NCI-H1436 treated with DMSO at 0.1 percent for 48 hours (cell line): ENCODE data around the gene MBD3.
"Not testable (repeated sequence)": the region's sequence is repeated elsewhere in the genome, so short reads cannot be mapped to it uniquely, and the experiment has no call there.

ENCODE experiments used
- DNase-seq: peaks from one replicate; lab custom pipeline; 2025; lab: John Stamatoyannopoulos, UW

MBD3 gene

DNA sequence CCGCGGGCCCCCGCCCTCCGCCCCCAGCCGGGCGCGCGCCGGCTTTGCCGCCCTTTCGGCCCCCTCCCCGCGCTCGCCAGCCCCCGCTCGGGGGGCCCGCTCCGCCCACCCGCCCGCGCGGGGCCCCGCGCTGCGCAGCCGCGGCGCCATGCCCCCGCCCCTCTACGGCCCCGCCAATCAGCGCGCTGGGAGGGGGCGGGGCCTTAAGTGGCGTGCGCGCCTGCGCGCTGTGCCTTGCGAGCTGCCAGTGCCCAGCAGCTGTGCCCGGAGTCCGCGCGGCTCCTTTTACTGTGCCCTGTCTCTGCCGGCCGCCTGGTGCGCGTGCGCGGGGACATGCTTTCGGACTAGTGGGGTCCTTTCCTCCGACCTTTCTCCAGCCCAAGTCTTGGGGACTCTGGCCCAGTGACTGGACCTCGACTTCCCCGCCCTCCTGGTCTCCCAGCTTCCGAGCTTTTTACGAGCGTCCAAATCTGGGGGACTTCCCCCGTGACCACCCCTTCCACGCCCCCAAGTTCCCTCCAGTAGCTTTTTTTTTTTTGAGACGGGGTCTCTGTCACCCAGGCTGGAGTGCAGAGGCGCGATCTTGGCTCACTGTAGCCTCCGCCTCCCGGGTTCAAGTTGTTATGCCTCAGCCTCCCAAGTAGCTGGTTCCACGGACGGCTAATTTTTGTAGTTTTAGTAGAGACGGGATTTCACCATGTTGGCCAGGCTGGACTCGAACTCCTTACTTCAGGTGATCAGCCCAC is at the start of gene MBD3:
TSS of gene MBD3 (minus strand) at position 111 of the 746 bp plus-strand sequence. CDS start 234 bp downstream, outside the sequence.
- DNase-seq: peak; percentile 57

GRCh38 chr19:1640893-1641448 is 48.3 kb upstream of the MBD3 start:
- DNase-seq: not testable (repeated sequence)

DNA sequence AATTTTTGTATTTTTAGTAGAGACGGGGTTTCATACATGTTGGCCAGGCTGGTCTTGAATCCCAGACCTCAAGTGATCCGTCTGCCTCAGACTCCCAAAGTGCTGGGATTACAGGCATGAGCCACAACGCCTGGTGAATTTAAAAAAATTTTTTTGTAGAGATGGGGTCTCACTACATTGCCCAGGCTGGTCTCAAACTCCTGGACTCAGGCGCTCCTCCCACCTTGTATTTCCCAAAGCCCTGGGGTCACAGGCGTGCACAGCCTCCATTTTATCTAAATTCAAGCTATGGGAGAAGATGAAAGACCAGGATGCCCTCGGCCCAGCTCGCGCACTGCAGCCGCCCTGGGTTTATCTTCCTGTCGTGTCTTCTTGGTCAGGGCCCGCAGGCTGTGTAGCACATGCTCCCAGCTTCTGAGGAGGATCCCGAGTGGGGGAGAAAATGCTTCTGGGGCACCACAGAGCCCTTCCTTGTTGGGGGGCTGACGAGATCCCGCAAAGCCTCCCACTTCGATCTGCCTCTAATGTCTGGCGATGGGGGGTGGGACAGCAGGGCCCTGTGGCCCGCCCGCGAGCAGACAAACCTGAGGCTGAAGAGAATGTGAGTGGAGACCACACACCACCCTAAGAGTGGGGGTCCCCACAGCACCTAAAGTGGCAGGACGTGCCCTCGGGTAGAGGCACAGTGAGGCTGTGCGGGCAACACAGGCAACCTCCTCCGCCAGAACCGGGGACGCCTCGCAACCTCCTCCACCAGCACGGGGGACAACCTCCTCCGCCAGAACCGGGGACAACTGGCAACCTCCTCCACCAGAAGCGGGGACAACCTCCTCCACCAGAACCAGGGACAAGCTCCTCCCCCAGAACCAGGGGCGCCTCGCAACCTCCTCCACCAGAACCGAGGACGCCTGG is 43.9 kb upstream of the MBD3 start:
- DNase-seq: no peak

DNA sequence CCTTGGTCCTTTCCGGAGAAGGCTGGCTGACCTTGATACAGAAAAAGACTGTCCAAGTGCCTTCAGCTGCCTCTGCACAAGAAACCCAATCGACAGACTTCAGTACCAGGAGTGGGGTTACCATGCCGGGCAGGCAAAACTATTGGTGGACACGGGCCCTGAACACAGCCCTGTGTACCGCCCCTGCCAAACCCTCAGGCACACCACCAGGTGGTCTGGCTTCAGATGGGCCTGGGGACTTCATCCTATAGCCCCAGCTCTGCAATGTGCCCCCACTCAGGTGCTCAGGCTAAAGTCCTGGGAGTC is 42.2 kb upstream of the MBD3 start:
- DNase-seq: no peak

DNA sequence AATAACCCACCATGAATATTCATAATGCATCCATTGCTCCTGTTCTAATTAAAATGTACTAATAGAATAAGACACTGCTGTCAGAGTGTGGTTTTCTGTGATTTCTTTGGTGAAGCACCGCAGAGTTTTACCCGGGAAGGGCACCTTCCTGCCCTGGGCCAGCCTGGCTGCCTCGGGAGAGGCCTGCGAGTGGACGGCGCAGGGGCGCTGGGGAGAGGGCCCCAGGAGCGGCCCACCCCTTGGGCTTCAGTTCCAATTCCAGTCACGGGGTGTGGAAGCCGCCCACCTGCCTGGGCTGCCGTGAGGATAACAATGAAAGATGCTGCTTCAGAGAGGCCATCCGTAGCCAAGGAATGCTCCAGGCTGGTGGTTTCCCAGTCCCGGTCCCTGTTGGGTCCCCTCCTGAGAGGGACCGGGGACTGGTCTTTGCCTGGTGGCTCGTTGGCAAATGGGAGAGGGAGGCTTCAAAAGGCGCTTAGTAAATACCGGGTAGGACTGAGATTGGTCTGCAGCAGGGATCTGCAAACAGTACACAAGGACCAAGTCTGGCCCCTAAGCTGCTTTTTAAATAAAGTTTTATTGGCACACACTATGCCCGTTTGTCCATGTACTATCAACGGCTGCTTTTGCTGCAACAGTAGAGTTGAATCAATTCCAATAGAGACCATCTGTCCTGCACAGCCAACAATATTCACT is 41.7 kb upstream of the MBD3 start:
- no peak for DNase-seq

GRCh38 chr19:1633269-1633826 is 40.7 kb upstream of the MBD3 start:
- no peak for DNase-seq

DNA sequence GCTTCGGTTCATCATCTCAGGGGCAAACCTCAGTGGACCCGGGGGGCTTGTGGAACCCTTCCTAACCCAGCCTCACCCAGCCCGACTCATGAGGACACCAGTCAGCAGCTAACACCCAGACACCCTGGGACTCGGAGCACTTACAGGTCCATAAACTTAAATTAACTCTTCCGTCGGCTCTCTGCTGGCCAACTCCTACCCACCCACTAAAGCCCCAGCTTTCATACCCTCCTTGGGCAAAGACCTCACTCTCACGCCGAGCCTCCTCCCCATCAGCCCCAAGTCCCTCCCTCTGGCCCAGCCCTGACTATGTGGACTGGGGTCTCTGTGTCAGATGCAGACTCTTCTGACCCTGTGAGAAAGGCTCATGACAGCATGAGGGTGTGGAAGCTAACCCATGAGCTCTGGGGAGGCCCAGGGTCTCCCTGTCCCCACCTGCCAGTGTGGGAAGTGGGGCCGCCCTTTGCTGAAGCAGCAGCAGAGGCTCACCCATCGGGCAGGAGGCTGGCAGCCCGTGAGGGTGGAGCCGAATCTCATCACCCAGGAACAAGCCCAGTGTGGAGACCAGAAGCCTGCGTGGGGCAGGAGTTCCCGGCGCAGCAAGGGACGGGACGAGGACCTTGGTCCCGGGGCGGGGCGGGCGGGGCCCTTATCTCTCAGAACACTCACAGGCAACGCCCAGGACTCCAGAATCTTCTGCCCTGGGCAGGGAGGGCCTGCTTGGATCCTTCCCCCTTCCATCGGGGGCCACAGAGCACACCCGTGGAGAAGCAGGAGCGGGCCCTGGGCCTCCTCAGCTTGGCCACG is 40.0 kb upstream of the MBD3 start:
- DNase-seq: no peak

GRCh38 chr19:1631557-1632100 is 39.0 kb upstream of the MBD3 start:
- DNase-seq: no peak

DNA sequence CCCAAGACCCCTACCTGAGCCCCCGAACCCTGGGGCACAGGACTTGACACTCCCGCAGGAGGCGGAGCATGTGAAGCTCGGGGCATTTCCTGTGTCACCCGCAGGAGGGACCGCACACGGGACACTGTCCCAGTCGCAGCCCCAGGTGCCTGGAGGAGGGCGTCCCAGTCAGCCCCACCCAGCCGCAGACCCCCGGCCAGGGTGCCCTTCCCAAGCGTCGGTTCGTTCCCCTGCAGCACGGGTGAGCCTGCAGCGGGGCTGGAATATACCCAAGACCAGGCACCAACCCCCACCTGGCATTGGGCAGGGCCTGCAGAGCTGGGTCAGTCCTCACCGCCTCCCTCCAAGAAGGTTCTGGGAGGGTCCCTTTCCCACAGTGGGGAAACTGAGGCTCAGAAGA is 38.1 kb upstream of the MBD3 start:
- DNase-seq: no peak

GRCh38 chr19:1630012-1630411 is 37.3 kb upstream of the MBD3 start:
- no peak for DNase-seq

DNA sequence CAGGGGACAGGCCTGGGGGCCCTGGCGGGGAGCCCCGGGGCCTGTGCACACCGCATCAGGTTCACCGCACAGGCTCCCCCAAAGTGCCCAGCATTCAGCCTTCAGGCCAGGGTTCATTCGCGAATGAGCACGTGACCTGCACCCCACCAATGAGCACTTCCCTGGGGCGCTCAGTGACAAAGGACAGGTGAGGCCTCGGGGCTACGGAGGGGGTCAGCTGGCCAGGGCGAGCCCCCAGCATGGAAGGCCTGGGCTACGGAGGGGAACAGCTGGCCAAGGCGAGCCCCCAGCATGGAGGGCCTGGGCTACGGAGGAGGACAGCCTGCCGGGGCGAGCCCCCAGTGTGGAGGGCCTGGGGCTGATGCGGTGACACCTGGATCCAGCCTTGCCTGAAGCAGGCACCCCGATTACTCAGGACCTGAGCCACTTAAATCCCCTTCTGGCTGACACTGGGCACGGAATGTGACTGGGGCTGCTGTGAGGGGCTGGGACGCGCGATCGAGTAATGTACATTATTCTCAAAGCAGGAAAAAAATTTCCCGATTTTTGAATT is 36.7 kb upstream of the MBD3 start:
- no peak for DNase-seq

DNA sequence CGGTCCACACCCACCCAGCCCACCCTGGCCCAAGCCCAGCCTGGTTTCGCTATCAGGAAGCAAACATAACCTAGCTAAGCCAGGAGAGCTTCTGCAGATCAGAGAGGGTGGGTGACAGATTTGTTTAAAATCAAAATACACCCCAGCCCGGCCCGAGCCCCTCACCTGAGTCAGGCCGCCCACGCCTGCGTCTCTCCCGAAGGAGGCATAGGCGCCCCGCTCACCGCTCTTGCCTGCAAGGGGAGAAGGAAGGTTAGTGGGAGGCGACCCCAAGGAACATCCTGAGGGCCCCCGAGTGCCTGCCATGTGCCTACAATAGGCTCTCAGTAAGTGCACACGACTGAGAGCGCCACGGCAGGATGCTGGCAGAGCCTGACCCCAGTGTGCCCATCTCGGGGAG is 34.5 kb upstream of the MBD3 start:
- no peak for DNase-seq

DNA sequence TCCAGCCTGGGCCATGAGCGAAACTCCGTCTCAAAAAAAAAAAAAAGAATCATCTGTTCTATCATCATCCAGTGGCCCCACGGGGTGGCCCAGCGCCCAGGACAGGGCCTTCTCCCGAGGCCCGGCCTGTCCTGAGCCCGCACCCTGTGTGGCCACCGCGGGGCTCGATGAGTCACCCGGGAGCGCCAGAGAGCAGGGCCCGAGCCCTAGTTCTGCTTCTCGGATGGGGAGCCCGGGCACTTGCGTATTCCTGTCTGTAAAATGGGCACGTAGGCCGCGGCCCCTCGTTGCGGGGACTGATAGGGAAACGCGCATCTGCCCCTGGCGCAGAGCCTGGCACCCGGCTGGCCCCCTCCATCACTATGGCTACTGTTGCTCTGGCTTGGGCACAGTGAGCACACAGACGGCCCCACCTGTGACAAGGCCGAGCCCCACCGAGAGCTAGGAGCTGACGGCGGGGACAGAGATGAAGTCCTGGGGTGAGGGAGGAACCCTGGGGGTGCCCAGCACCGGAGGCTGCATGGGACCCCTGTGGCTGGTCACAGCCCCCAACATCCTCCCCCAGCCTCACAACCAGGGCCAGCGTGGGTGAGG is 33.8 kb upstream of the MBD3 start:
- no peak for DNase-seq

DNA sequence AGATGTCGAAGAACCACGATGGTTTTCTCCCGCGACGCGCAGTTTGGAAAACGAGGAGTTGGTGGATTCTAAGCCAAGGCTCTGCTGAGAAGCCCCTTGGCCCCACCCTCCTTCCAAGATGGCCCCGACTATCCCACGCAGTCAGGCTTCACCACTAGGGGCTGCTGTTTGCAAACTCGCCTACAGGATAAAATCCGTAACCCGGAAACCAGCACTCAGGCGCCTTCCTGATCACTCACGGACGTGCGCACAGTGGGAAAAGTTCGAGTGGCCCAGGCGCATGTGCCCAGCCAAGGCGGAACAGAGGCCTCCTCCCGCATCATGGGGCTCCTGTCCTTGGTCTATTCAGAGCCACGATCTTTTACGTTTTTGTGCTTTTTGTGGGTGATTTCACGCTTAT is 31.8 kb upstream of the MBD3 start:
- no peak for DNase-seq

DNA sequence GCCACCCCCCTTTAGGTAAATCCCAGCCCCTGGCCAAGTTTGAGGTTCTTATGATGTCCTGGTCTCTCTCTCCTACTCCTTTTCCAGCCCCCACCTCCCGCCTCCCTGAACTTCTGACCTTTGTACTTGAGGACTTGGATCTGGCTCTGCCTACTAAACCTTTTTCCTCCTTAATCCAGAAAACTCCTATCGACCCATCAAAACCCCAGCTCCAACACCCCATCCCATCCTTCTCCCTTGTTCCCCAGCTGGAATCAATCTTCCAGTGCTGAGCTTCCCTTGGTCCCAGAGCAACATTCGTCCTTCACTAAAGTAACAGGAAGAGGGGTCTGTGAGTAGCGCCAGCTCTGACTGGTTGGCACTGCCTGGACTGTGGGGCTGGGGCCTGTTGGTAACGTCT is 29.9 kb upstream of the MBD3 start:
- no peak for DNase-seq

GRCh38 chr19:1622007-1622406 is 29.3 kb upstream of the MBD3 start:
- no peak for DNase-seq

DNA sequence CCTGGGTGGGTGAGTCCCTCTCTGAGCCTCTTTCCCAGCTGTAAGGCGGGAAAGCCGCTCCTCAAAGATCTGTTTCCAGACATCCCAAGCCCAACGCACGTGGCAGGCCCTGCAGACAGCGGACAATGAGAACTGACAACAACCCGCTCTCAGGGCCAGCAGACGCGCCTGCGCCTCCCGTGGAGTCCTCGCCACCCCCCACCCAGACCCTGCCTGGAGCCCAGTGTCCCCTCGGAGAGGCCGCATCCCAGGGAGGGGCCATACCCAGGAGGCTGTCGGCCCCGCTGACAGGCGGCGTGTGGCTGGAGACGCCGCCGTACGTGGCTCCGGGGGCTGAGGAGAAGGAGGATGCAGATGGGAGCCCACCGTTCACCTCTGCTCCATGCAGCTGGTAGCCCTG is 28.9 kb upstream of the MBD3 start:
- no peak for DNase-seq

DNA sequence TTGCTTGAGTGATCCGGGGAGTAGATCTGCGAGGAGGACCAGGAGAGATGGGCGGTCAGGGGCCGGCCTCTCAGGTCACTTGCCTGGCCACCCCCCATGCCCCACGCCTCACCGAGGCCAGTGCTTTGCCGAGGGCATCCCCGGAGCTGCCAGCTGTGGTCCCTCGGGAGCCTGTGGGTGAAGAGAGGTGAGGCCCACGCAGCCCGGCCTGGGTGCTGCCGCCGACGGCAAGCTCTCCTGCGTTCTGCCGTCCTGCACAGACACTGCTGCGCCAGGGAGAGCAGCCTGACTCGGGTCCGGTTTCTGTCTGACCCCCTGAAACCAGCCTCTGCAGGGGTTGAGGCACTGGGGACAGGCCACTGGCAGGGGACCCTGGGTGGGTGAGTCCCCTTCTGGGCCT is 28.4 kb upstream of the MBD3 start:
- DNase-seq: no peak

- no peak for DNase-seq
Observed at GRCh38 chr19:1620502-1620901, 27.8 kb upstream of the MBD3 start.

GRCh38 chr19:1619703-1620102 is 27.0 kb upstream of the MBD3 start:
- no peak for DNase-seq
